Naive thymus-derived CD4-positive, alpha-beta T cell (primary cell): ENCODE data around the gene SFMBT2. TPM values are rescaled to one million over a fixed set of nuclear protein-coding genes. Genes with fewer than 3 reads are reported as not detected.

ENCODE experiments used
- ATAC-seq: fragments of 150-1000 bp; cut with Tn5 transposase; 2 replicates; pipeline ENCODE4 v1.10.0; 2021; ENCODE audit warnings: mild to moderate bottlenecking, moderate library complexity
- CTCF ChIA-PET: fragments of 350-600 bp; sonication (Branson Sonifier 250); formaldehyde crosslinking; loops from one replicate; lab custom pipeline; 2021; ENCODE audit warnings: antibody characterized with exemption; lab: Charles Lee
- POLR2A ChIA-PET: fragments of 350-600 bp; sonication (Branson Sonifier 250); formaldehyde crosslinking; loops from one replicate; lab custom pipeline; 2021; ENCODE audit warnings: antibody characterized with exemption, inconsistent platforms; lab: Charles Lee
- DNase-seq, 9 donors: peaks; one replicate each; pipeline versions ENCODE4 v3.0.0 to v3.0.0-alpha.2; 2020 to 2022; ENCODE audit warnings: mixed read lengths in 1 of 9
- H3K27ac ChIP-seq: one replicate; pipeline ENCODE4 v1.7.0; 2013; ENCODE audit warnings: mild to moderate bottlenecking, low read depth, low read length, moderate library complexity
- H3K27me3 ChIP-seq, 2 donors: one replicate each; pipeline ENCODE4 v1.7.0; 2013; ENCODE audit warnings: low read length in 2 of 2, mild to moderate bottlenecking in 2 of 2, moderate library complexity in 2 of 2; ENCODE audit not compliant: control insufficient read depth in 2 of 2, insufficient read depth in 2 of 2
- H3K36me3 ChIP-seq, 3 experiments: 1 replicate in 2 of 3; 2 replicates in 1 of 3; pipeline ENCODE4 v1.7.0; 2013; ENCODE audit warnings: low read length in 3 of 3, mild to moderate bottlenecking in 3 of 3, moderate library complexity in 1 of 3; ENCODE audit not compliant: insufficient read depth in 3 of 3, control insufficient read depth in 2 of 3
- H3K4me1 ChIP-seq, 2 donors: one replicate each; pipeline ENCODE4 v1.7.0; 2013; ENCODE audit warnings: low read length in 2 of 2, mild to moderate bottlenecking in 2 of 2, moderate library complexity in 1 of 2; ENCODE audit not compliant: control insufficient read depth in 2 of 2, insufficient read depth in 2 of 2
- H3K4me3 ChIP-seq: 2 replicates; pipeline ENCODE4 v1.7.0; 2013; ENCODE audit warnings: mild to moderate bottlenecking, low read length
- H3K9me3 ChIP-seq, 3 experiments: 1 replicate in 2 of 3; 2 replicates in 1 of 3; pipeline ENCODE4 v1.7.0; 2013; ENCODE audit warnings: low read length in 3 of 3; ENCODE audit not compliant: control insufficient read depth in 2 of 3
- H3K27ac Mint-ChIP-seq, 9 donors: one replicate each; pipeline ENCODE4 v1.8.0; 2020 to 2022; ENCODE audit warnings: mixed read lengths in 9 of 9, mild to moderate bottlenecking in 8 of 9, moderate library complexity in 5 of 9, inconsistent platforms in 2 of 9
- H3K27me3 Mint-ChIP-seq, 5 donors: one replicate each; pipeline ENCODE4 v1.8.0; 2021 to 2022; ENCODE audit warnings: mixed read lengths in 5 of 5, mild to moderate bottlenecking in 1 of 5
- H3K36me3 Mint-ChIP-seq, 5 donors: one replicate each; pipeline ENCODE4 v1.8.0; 2020 to 2022; ENCODE audit warnings: mixed read lengths in 5 of 5, mild to moderate bottlenecking in 3 of 5, inconsistent platforms in 1 of 5
- H3K4me1 Mint-ChIP-seq, 7 donors: one replicate each; pipeline ENCODE4 v1.8.0; 2020 to 2022; ENCODE audit warnings: mixed read lengths in 7 of 7, mild to moderate bottlenecking in 3 of 7, inconsistent platforms in 1 of 7
- H3K4me3 Mint-ChIP-seq, 10 donors: one replicate each; pipeline ENCODE4 v1.8.0; 2020 to 2022; ENCODE audit warnings: mild to moderate bottlenecking in 10 of 10, mixed read lengths in 10 of 10, moderate library complexity in 6 of 10, inconsistent platforms in 2 of 10
- H3K9me3 Mint-ChIP-seq, 11 donors: one replicate each; pipeline ENCODE4 v1.8.0; 2020 to 2022; ENCODE audit warnings: mixed read lengths in 11 of 11, mild to moderate bottlenecking in 4 of 11, inconsistent platforms in 1 of 11, moderate library complexity in 1 of 11
- intact Hi-C, 2 donors: fragments of 100-400 bp; cut with micrococcal nuclease; formaldehyde crosslinking; loops; one replicate each; pipeline ENCODE4 v1.15.1; 2023
- polyA plus RNA-seq, 2 donors: library from polyadenylated mRNA; unstranded; fragments of 300-500 nt; fragmentation: Illumina TruSeq; gene quantifications; one replicate each; pipeline ENCODE4 v1.2.3, GENCODE V29; 2021
- total RNA-seq, 6 experiments: library from RNA in 5 of 6; stranded (reverse) in 5 of 6; gene quantifications; 1 replicate in 5 of 6; 2 replicates in 1 of 6; pipeline ENCODE4 v1.2.3 and lab custom pipeline; 2021 to 2026

SFMBT2 gene
- total and polyA plus RNA-seq, 7 experiments from 2014 or later = 7.4 to 50.9 (median 39.2) TPM

- Mint-ChIP-seq H3K4me3 (no peak overlapping the region), H3K4me1 (peaks cover 0 to 15% (median 8%) of the 10 kb centered on the region in 7 donors), H3K36me3 (peaks cover 0 to 12% (median 4%) of the 10 kb centered on the region in 5 donors), H3K27me3 (peaks cover 0 to 28% (median 0%) of the 10 kb centered on the region in 5 donors), H3K9me3 (peaks cover 0 to 30% (median 16%) of the 10 kb centered on the region in 11 donors), H3K27ac (no peak overlapping the region)
- Histone ChIP-seq H3K4me1 (no peaks in the 10 kb centered on the region), H3K27me3 (no peaks in the 10 kb centered on the region), H3K4me3 (no peak overlapping the region), H3K9me3 (peaks cover 0 to 14% (median 0%) of the 10 kb centered on the region in 3 experiments), H3K27ac (no peak overlapping the region), H3K36me3 (no peaks in the 10 kb centered on the region)
- DNase-seq = no peak
- ATAC-seq = peak; percentile 45
- intact Hi-C loops = no loop called here
- POLR2A ChIA-PET = no interaction called here
- CTCF ChIA-PET = interaction anchor here (0.6 kb wide), 1 partner anchor 28 kb away, joined by 3 read pairs; no protein-coding TSS in a partner anchor
These were observed 34.8 kb upstream of the SFMBT2 start for GRCh38 chr10:7445474-7446185.

GRCh38 chr10:7444551-7445121 lies 33.8 kb upstream of the SFMBT2 start:
- Histone ChIP-seq H3K4me3 (no peak overlapping the region), H3K4me1 (no peaks in the 10 kb centered on the region), H3K9me3 (peaks cover 0 to 11% (median 0%) of the 10 kb centered on the region in 3 experiments), H3K27me3 (no peaks in the 10 kb centered on the region), H3K36me3 (no peaks in the 10 kb centered on the region), H3K27ac (no peak overlapping the region)
- H3K4me1 Mint-ChIP-seq = peaks cover 0 to 15% (median 8%) of the 10 kb centered on the region in 7 donors
- peak overlapping the region in 1 of 9 donors; percentile 19 for H3K27ac Mint-ChIP-seq
- H3K9me3 Mint-ChIP-seq = peaks cover 0 to 20% (median 14%) of the 10 kb centered on the region in 11 donors
- intact Hi-C loops = no loop called here
- H3K4me3 Mint-ChIP-seq = peak overlapping the region in 7 of 10 donors; percentile 17 to 49 (median 36)
- POLR2A ChIA-PET = no interaction called here
- no peak for ATAC-seq
- peaks cover 0 to 33% (median 0%) of the 10 kb centered on the region in 5 donors for H3K27me3 Mint-ChIP-seq
- H3K36me3 Mint-ChIP-seq = peaks cover 0 to 10% (median 4%) of the 10 kb centered on the region in 5 donors
- CTCF ChIA-PET = no interaction called here
- no peak for DNase-seq

DNA sequence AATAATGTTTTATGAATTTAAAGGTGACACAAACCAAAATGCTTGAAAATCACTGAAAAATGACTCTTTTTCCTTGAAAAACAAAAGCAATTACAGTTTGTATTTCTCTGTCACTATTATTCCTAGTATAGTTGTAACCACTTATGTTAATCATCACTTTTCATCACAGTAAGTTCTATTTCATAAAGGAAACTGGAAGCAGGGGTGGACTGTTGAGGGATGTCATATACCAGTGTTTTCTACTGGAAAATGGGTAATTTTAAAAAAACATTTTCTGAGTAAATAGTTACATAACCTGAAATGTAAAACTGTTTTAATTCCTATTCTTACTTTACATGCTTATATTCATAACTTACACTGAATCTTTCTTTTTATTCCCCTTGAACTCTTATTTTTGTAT lies 32.2 kb upstream of the SFMBT2 start:
- Mint-ChIP-seq H3K27ac (no peak overlapping the region), H3K27me3 (peaks cover 0 to 43% (median 0%) of the 10 kb centered on the region in 5 donors), H3K4me1 (peaks cover 0 to 17% (median 8%) of the 10 kb centered on the region in 7 donors), H3K36me3 (peaks cover 0 to 4% (median 0%) of the 10 kb centered on the region in 5 donors), H3K9me3 (peaks cover 0 to 6% (median 1%) of the 10 kb centered on the region in 11 donors), H3K4me3 (no peak overlapping the region)
- no peaks in the 10 kb centered on the region for H3K36me3 ChIP-seq
- no peaks in the 10 kb centered on the region for H3K9me3 ChIP-seq
- CTCF ChIA-PET = interaction anchor here (1.1 kb wide), 1 partner anchor 71 kb away, joined by 3 read pairs; no protein-coding TSS in a partner anchor
- POLR2A ChIA-PET = no interaction called here
- no peak overlapping the region for H3K27ac ChIP-seq
- no peaks in the 10 kb centered on the region for H3K27me3 ChIP-seq
- no peak overlapping the region for H3K4me3 ChIP-seq
- no peaks in the 10 kb centered on the region for H3K4me1 ChIP-seq
- intact Hi-C loops = no loop called here
- no peak for ATAC-seq
- no peak for DNase-seq

DNA sequence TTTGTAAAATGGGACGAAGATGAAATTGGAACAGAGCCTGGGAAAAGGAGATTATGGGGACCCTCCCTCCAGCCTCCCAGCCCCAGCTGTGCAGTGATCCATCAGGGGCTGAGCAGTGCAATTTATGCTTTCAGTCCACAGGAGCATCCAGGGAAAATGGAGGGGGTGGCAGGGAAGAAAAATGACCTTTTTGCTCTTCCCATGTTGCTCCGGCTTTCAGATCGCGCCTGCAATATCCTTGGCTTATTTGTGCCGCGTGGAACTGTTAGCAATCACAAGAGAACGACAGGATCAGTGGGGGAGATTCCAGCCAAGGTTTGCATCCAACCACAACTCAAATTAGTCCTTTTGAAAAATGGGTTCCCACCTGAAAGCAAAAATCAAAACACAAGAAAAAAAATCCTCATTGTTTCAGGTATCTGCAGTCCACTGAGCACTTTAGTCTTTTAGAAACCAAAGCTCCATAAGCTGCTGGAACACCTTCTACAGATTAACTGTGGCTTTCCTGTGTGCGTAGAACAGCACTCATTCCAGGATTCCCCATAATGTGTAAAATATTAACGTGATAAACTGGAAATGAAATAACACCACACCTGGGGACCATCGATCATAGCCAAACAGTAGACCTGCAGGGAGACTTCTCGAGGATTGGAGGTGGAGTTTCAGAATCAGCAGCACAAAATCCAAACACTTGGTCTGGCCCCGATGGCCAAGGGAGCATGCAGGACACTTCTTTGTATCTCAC lies 30.7 kb upstream of the SFMBT2 start:
- no peak overlapping the region for H3K4me3 Mint-ChIP-seq
- CTCF ChIA-PET = interaction anchor here (1.1 kb wide), 1 partner anchor 72 kb away, joined by 3 read pairs; no protein-coding TSS in a partner anchor

DNA sequence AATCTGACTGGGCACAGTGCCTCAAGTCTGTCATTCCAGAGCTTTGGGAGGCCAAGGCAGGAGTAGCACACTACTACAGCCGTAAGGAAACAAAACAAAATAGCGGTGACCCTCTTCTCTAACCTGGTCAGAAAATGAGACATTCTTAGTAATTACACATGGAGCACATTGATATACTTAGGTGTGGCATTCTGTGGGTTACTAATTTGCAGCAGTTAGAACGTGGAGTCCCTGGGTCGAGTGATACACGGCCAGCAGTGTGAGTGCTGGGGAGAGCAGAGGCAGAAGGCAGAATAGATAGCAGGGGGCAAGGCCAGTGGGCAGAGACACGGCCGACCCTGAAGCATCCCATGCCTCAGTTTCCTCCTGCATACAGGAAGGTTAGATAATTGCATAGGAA lies 28.9 kb upstream of the SFMBT2 start:
- Mint-ChIP-seq H3K27me3 (peaks cover 0 to 24% (median 0%) of the 10 kb centered on the region in 5 donors), H3K4me1 (peaks cover 7 to 18% (median 10%) of the 10 kb centered on the region in 7 donors), H3K4me3 (no peak overlapping the region), H3K27ac (no peak overlapping the region), H3K9me3 (peaks cover 0 to 4% (median 0%) of the 10 kb centered on the region in 11 donors), H3K36me3 (peaks cover 0 to 4% (median 0%) of the 10 kb centered on the region in 5 donors)
- H3K36me3 ChIP-seq = no peaks in the 10 kb centered on the region
- ChIA-PET POLR2A (no interaction called here), CTCF (no interaction called here)
- H3K27me3 ChIP-seq = no peaks in the 10 kb centered on the region
- ATAC-seq = no peak
- H3K27ac ChIP-seq = no peak overlapping the region
- DNase-seq = no peak
- intact Hi-C loops = no loop called here
- peaks cover 0 to 4% of the 10 kb centered on the region in 2 donors for H3K4me1 ChIP-seq
- H3K4me3 ChIP-seq = no peak overlapping the region
- no peaks in the 10 kb centered on the region for H3K9me3 ChIP-seq

More for the DNA sequence above, 30.7 kb upstream of the SFMBT2 start:
- H3K27ac ChIP-seq = no peak overlapping the region
- H3K9me3 Mint-ChIP-seq = peaks cover 0 to 2% (median 0%) of the 10 kb centered on the region in 11 donors
- H3K4me3 ChIP-seq = no peak overlapping the region
- no peaks in the 10 kb centered on the region for H3K27me3 ChIP-seq
- peaks cover 3 to 26% (median 15%) of the 10 kb centered on the region in 7 donors for H3K4me1 Mint-ChIP-seq
- H3K27ac Mint-ChIP-seq = no peak overlapping the region
- ATAC-seq = no peak
- H3K36me3 ChIP-seq = no peaks in the 10 kb centered on the region
- H3K27me3 Mint-ChIP-seq = peaks cover 0 to 40% (median 0%) of the 10 kb centered on the region in 5 donors
- H3K9me3 ChIP-seq = no peaks in the 10 kb centered on the region
- H3K36me3 Mint-ChIP-seq = peaks cover 0 to 2% (median 0%) of the 10 kb centered on the region in 5 donors
- intact Hi-C loops = no loop called here
- POLR2A ChIA-PET = no interaction called here
- DNase-seq = no peak
- peaks cover 0 to 2% of the 10 kb centered on the region in 2 donors for H3K4me1 ChIP-seq
